ENCODE data around the gene YARS1. TPM values are rescaled to one million over a fixed set of nuclear protein-coding genes. Genes with fewer than 3 reads are reported as not detected.

The YARS1 gene
- polyA plus RNA-seq, 3 donors: 38.1 to 42.7 (median 39.8) TPM

DNA sequence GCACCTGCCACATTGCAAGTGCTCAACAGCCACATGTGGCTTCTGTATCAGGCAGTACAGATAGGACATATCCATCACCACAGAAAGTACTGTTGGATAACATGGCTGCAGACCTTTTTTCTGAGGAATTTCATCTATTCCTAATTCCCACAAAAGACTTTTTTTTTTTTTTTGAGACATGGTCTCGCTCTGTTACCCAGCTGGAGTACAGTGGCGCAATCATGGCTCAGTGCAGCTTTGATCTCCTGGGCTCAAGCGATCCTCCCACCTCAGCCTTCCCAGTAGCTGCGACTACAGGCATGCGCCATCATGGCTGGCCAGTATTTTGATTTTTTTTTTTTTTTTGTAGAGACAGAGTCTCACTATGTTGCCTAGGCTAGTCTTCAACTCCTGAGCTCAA lies 33.3 kb downstream of the YARS1 start:
- H3K9me3 Mint-ChIP-seq: no peaks in the 10 kb centered on the region
- peaks cover 0 to 2% (median 0%) of the 10 kb centered on the region in 3 donors for H3K27me3 Mint-ChIP-seq (ENCODE audit: low read depth in 3 of 3)
- Histone ChIP-seq H3K9me3 (replicated peaks in 1 of 2; ENCODE audit: control insufficient read depth in 1 of 2, insufficient read depth in 1 of 2, low read length in 2 of 2) (no peaks in the 10 kb centered on the region), H4K20me1 (ENCODE audit: insufficient read depth, low read length) (no peaks in the 10 kb centered on the region), H3K4me1 (ENCODE audit: control insufficient read depth in 1 of 2, insufficient read depth in 2 of 2, low read length in 2 of 2) (no peaks in the 10 kb centered on the region), H3K36me3 (replicated peaks in 1 of 2; ENCODE audit: control insufficient read depth in 1 of 2, insufficient read depth in 2 of 2, low read length in 2 of 2) (peaks cover 84 to 98% of the 10 kb centered on the region in 2 donors), H2AFZ (ENCODE audit: insufficient read depth, low read depth, low read length, poor library complexity, severe bottlenecking) (no peak overlapping the region), H3K4me3 (replicated peaks in 1 of 3; ENCODE audit: low read depth in 2 of 3, low read length in 3 of 3) (no peak overlapping the region), H3K9ac (ENCODE audit: insufficient read depth, low read length, poor library complexity, severe bottlenecking) (no peak overlapping the region), H3K4me2 (replicated peaks; ENCODE audit: extremely low read depth, low read length, poor library complexity, severe bottlenecking) (no peak overlapping the region), H3K27me3 (ENCODE audit: control insufficient read depth in 2 of 2, insufficient read depth in 2 of 2, low read length in 2 of 2) (no peaks in the 10 kb centered on the region), H3K27ac (ENCODE audit: low read depth in 1 of 2, low read length in 2 of 2) (no peak overlapping the region), H3K79me2 (ENCODE audit: insufficient read depth, low read length) (no peaks in the 10 kb centered on the region)
- no peak overlapping the region for H3K27ac Mint-ChIP-seq
- H3K4me3 Mint-ChIP-seq: no peak overlapping the region
- peaks cover 75 to 90% of the 10 kb centered on the region in 2 donors for H3K36me3 Mint-ChIP-seq
- H3K4me1 Mint-ChIP-seq: no peaks in the 10 kb centered on the region
- WGBS (ENCODE audit: insufficient coverage): 92% methylated on average over 2 of the region's 5 CpGs
- intact Hi-C loops (cut with micrococcal nuclease): no loop called here
- TF ChIP-seq, protein P1, sequence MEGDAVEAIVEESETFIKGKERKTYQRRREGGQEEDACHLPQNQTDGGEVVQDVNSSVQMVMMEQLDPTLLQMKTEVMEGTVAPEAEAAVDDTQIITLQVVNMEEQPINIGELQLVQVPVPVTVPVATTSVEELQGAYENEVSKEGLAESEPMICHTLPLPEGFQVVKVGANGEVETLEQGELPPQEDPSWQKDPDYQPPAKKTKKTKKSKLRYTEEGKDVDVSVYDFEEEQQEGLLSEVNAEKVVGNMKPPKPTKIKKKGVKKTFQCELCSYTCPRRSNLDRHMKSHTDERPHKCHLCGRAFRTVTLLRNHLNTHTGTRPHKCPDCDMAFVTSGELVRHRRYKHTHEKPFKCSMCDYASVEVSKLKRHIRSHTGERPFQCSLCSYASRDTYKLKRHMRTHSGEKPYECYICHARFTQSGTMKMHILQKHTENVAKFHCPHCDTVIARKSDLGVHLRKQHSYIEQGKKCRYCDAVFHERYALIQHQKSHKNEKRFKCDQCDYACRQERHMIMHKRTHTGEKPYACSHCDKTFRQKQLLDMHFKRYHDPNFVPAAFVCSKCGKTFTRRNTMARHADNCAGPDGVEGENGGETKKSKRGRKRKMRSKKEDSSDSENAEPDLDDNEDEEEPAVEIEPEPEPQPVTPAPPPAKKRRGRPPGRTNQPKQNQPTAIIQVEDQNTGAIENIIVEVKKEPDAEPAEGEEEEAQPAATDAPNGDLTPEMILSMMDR (IDR thresholded peaks at IDR 0.05): no peak
- DNase-seq: no peak

DNA sequence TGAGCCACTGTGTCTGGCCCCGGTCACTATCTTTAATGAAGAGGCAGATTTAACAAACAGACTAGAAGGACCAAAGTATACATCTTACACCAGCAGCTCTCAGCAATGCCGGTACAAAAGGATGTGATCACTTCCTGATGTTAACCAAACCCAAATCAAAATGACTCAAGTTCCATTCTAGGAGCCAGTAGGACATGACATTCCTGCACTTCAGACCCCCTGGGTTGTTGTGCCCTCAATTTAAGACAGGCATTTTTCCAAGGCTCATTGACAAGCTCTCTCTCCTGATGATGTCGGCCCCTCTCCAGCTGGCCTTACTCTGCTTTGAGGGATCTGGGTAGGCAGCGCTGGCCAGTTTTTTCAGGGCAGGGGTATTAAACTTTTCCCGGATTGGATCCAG lies 35.1 kb downstream of the YARS1 start:
- intact Hi-C loops (cut with micrococcal nuclease): no loop called here
- H3K4me1 ChIP-seq (ENCODE audit: control insufficient read depth in 1 of 2, insufficient read depth in 2 of 2, low read length in 2 of 2): no peaks in the 10 kb centered on the region
- H3K4me3 Mint-ChIP-seq: no peak overlapping the region
- peaks cover 86 to 99% of the 10 kb centered on the region in 2 donors for H3K36me3 ChIP-seq (replicated peaks in 1 of 2; ENCODE audit: control insufficient read depth in 1 of 2, insufficient read depth in 2 of 2, low read length in 2 of 2)
- 89% methylated on average over 4 of the region's 5 CpGs for WGBS (ENCODE audit: insufficient coverage)
- H3K9me3 Mint-ChIP-seq: no peaks in the 10 kb centered on the region
- no peak overlapping the region for H3K4me2 ChIP-seq (replicated peaks; ENCODE audit: extremely low read depth, low read length, poor library complexity, severe bottlenecking)
- peak overlapping the region in 1 of 7 donors; percentile 53 for H3K27ac Mint-ChIP-seq
- H4K20me1 ChIP-seq (ENCODE audit: insufficient read depth, low read length): no peaks in the 10 kb centered on the region
- H3K27me3 Mint-ChIP-seq (ENCODE audit: low read depth in 3 of 3): peaks cover 0 to 2% (median 0%) of the 10 kb centered on the region in 3 donors
- H3K9me3 ChIP-seq (replicated peaks in 1 of 2; ENCODE audit: control insufficient read depth in 1 of 2, insufficient read depth in 1 of 2, low read length in 2 of 2): no peaks in the 10 kb centered on the region
- TF ChIP-seq, protein P1 (IDR thresholded peaks at IDR 0.05): no peak
- no peak overlapping the region for H3K9ac ChIP-seq (ENCODE audit: insufficient read depth, low read length, poor library complexity, severe bottlenecking)
- H3K79me2 ChIP-seq (ENCODE audit: insufficient read depth, low read length): no peaks in the 10 kb centered on the region
- H3K27ac ChIP-seq (ENCODE audit: low read depth in 1 of 2, low read length in 2 of 2): no peak overlapping the region
- no peak overlapping the region for H2AFZ ChIP-seq (ENCODE audit: insufficient read depth, low read depth, low read length, poor library complexity, severe bottlenecking)
- DNase-seq: no peak
- H3K4me1 Mint-ChIP-seq: no peaks in the 10 kb centered on the region
- no peaks in the 10 kb centered on the region for H3K27me3 ChIP-seq (ENCODE audit: control insufficient read depth in 2 of 2, insufficient read depth in 2 of 2, low read length in 2 of 2)
- H3K36me3 Mint-ChIP-seq: peaks cover 81 to 91% of the 10 kb centered on the region in 2 donors
- no peak overlapping the region for H3K4me3 ChIP-seq (replicated peaks in 1 of 3; ENCODE audit: low read depth in 2 of 3, low read length in 3 of 3)

All from CD14-positive monocyte (primary cell).